HepG2 (cell line): ENCODE measurements around the gene ST3GAL2.

Source experiments
- ADNP ChIP-seq: sonication (generic); formaldehyde crosslinking; IDR thresholded peaks from 2 replicates; pipeline ENCODE4 v1.4.0; 2020; ENCODE audit warnings: missing genetic modification reagents
- EP300 ChIP-seq, 3 experiments: sonication (generic) in 1 of 3; formaldehyde crosslinking in 1 of 3; IDR thresholded peaks; 2 replicates each; pipeline versions ENCODE4 v1.5.1 to v1.6.1; 2011 to 2020; ENCODE audit warnings: low read depth in 2 of 3, low read length in 2 of 3, borderline replicate concordance in 1 of 3, improper control_type of control experiment in 1 of 3, mild to moderate bottlenecking in 1 of 3, missing genetic modification reagents in 1 of 3, moderate library complexity in 1 of 3
- FOXK1 ChIP-seq: sonication (generic); formaldehyde crosslinking; IDR thresholded peaks from 2 replicates; pipeline ENCODE4 v1.4.0; 2020; ENCODE audit warnings: low read depth, missing genetic modification reagents, borderline replicate concordance
- POLR2A ChIP-seq, 2 experiments: IDR thresholded peaks; 2 replicates each; pipeline ENCODE4 v1.6.1; 2011; ENCODE audit warnings: low read depth in 2 of 2, low read length in 2 of 2, mild to moderate bottlenecking in 1 of 2, moderate library complexity in 1 of 2; ENCODE audit not compliant: insufficient read depth in 1 of 2
- SETDB1 ChIP-seq: sonication (generic); formaldehyde crosslinking; IDR thresholded peaks from 2 replicates; pipeline ENCODE4 v1.5.1; 2020; ENCODE audit warnings: missing genetic modification reagents, mild to moderate bottlenecking, borderline replicate concordance
- ZNF513 ChIP-seq: sonication (generic); formaldehyde crosslinking; conservative IDR thresholded peaks from 2 replicates; pipeline ENCODE4 v1.5.0; 2020; ENCODE audit warnings: missing genetic modification reagents
- ZNF766 ChIP-seq: sonication (generic); formaldehyde crosslinking; IDR thresholded peaks from 2 replicates; pipeline ENCODE4 v1.5.0; 2020; ENCODE audit warnings: missing genetic modification reagents, borderline replicate concordance
- TF ChIP-seq, protein P1 (sequence below): sonication (generic); formaldehyde crosslinking; IDR thresholded peaks from 2 replicates; pipeline ENCODE4 v1.5.0; 2020; ENCODE audit warnings: missing genetic modification reagents
- TF ChIP-seq, protein P2 (sequence below): sonication (generic); formaldehyde crosslinking; IDR thresholded peaks from 2 replicates; pipeline ENCODE4 v1.4.0; 2020; ENCODE audit warnings: missing genetic modification reagents
- TF ChIP-seq, protein P3 (sequence below): sonication (generic); formaldehyde crosslinking; IDR thresholded peaks from 2 replicates; pipeline ENCODE4 v1.4.0; 2020; ENCODE audit warnings: missing genetic modification reagents
- TF ChIP-seq, protein P4 (sequence below): sonication (generic); formaldehyde crosslinking; IDR thresholded peaks from 2 replicates; pipeline ENCODE4 v1.5.0; 2020; ENCODE audit warnings: mild to moderate bottlenecking, missing genetic modification reagents, moderate library complexity
- TF ChIP-seq, protein P5 (sequence below), 2 experiments: IDR thresholded peaks; 2 replicates each; pipeline ENCODE4 v1.6.1; 2011 to 2012; ENCODE audit warnings: low read length in 2 of 2, borderline replicate concordance in 1 of 2, low read depth in 1 of 2, mild to moderate bottlenecking in 1 of 2, moderate library complexity in 1 of 2

DNA sequence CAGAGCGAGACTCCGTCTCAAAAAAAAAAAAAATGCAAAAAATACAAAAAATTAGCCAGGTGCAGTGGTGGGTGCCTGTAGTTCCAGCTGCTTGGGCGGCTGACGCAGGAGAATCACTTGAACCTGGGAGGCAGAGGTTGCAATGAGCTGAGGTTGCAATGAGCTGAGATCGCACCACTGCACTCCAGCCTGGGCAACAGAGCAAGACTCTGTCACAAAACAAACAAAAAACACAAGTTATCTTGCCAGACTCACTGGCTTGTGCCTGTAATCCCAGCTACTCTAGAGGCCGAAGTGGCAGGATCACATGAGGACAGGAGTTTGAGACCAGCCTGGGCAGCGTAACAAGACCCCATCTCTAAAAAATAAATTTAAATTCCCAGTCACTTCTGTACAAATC, 3.4 kb upstream of the ST3GAL2 start:
- TF ChIP-seq, protein P1, sequence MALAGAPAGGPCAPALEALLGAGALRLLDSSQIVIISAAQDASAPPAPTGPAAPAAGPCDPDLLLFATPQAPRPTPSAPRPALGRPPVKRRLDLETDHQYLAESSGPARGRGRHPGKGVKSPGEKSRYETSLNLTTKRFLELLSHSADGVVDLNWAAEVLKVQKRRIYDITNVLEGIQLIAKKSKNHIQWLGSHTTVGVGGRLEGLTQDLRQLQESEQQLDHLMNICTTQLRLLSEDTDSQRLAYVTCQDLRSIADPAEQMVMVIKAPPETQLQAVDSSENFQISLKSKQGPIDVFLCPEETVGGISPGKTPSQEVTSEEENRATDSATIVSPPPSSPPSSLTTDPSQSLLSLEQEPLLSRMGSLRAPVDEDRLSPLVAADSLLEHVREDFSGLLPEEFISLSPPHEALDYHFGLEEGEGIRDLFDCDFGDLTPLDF, result no peak
- TF ChIP-seq, protein P2, sequence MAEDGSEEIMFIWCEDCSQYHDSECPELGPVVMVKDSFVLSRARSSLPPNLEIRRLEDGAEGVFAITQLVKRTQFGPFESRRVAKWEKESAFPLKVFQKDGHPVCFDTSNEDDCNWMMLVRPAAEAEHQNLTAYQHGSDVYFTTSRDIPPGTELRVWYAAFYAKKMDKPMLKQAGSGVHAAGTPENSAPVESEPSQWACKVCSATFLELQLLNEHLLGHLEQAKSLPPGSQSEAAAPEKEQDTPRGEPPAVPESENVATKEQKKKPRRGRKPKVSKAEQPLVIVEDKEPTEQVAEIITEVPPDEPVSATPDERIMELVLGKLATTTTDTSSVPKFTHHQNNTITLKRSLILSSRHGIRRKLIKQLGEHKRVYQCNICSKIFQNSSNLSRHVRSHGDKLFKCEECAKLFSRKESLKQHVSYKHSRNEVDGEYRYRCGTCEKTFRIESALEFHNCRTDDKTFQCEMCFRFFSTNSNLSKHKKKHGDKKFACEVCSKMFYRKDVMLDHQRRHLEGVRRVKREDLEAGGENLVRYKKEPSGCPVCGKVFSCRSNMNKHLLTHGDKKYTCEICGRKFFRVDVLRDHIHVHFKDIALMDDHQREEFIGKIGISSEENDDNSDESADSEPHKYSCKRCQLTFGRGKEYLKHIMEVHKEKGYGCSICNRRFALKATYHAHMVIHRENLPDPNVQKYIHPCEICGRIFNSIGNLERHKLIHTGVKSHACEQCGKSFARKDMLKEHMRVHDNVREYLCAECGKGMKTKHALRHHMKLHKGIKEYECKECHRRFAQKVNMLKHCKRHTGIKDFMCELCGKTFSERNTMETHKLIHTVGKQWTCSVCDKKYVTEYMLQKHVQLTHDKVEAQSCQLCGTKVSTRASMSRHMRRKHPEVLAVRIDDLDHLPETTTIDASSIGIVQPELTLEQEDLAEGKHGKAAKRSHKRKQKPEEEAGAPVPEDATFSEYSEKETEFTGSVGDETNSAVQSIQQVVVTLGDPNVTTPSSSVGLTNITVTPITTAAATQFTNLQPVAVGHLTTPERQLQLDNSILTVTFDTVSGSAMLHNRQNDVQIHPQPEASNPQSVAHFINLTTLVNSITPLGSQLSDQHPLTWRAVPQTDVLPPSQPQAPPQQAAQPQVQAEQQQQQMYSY (CRISPR knock-in tag), result no peak
- TF ChIP-seq FOXK1 (CRISPR knock-in tag) (no peak), ZNF513 (no peak), ADNP (CRISPR knock-in tag) (no peak), ZNF766 (CRISPR knock-in tag) (no peak), SETDB1 (CRISPR knock-in tag) (no peak), POLR2A (IDR thresholded peaks at IDR 0.05; ENCODE audit: insufficient read depth in 1 of 2, low read depth in 2 of 2, low read length in 2 of 2) (no peak), EP300 (IDR thresholded peaks at IDR 0.05; ENCODE audit: low read depth in 2 of 2, low read length in 2 of 2) (no peak), EP300 (CRISPR knock-in tag; IDR thresholded peaks at IDR 0.05; ENCODE audit: borderline replicate concordance) (no peak)
- TF ChIP-seq, protein P3, sequence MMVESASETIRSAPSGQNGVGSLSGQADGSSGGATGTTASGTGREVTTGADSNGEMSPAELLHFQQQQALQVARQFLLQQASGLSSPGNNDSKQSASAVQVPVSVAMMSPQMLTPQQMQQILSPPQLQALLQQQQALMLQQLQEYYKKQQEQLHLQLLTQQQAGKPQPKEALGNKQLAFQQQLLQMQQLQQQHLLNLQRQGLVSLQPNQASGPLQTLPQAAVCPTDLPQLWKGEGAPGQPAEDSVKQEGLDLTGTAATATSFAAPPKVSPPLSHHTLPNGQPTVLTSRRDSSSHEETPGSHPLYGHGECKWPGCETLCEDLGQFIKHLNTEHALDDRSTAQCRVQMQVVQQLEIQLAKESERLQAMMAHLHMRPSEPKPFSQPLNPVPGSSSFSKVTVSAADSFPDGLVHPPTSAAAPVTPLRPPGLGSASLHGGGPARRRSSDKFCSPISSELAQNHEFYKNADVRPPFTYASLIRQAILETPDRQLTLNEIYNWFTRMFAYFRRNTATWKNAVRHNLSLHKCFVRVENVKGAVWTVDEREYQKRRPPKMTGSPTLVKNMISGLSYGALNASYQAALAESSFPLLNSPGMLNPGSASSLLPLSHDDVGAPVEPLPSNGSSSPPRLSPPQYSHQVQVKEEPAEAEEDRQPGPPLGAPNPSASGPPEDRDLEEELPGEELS (CRISPR knock-in tag), result no peak
- TF ChIP-seq, protein P4, sequence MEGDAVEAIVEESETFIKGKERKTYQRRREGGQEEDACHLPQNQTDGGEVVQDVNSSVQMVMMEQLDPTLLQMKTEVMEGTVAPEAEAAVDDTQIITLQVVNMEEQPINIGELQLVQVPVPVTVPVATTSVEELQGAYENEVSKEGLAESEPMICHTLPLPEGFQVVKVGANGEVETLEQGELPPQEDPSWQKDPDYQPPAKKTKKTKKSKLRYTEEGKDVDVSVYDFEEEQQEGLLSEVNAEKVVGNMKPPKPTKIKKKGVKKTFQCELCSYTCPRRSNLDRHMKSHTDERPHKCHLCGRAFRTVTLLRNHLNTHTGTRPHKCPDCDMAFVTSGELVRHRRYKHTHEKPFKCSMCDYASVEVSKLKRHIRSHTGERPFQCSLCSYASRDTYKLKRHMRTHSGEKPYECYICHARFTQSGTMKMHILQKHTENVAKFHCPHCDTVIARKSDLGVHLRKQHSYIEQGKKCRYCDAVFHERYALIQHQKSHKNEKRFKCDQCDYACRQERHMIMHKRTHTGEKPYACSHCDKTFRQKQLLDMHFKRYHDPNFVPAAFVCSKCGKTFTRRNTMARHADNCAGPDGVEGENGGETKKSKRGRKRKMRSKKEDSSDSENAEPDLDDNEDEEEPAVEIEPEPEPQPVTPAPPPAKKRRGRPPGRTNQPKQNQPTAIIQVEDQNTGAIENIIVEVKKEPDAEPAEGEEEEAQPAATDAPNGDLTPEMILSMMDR (CRISPR knock-in tag), result no peak
- TF ChIP-seq, protein P5, sequence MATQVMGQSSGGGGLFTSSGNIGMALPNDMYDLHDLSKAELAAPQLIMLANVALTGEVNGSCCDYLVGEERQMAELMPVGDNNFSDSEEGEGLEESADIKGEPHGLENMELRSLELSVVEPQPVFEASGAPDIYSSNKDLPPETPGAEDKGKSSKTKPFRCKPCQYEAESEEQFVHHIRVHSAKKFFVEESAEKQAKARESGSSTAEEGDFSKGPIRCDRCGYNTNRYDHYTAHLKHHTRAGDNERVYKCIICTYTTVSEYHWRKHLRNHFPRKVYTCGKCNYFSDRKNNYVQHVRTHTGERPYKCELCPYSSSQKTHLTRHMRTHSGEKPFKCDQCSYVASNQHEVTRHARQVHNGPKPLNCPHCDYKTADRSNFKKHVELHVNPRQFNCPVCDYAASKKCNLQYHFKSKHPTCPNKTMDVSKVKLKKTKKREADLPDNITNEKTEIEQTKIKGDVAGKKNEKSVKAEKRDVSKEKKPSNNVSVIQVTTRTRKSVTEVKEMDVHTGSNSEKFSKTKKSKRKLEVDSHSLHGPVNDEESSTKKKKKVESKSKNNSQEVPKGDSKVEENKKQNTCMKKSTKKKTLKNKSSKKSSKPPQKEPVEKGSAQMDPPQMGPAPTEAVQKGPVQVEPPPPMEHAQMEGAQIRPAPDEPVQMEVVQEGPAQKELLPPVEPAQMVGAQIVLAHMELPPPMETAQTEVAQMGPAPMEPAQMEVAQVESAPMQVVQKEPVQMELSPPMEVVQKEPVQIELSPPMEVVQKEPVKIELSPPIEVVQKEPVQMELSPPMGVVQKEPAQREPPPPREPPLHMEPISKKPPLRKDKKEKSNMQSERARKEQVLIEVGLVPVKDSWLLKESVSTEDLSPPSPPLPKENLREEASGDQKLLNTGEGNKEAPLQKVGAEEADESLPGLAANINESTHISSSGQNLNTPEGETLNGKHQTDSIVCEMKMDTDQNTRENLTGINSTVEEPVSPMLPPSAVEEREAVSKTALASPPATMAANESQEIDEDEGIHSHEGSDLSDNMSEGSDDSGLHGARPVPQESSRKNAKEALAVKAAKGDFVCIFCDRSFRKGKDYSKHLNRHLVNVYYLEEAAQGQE (IDR thresholded peaks at IDR 0.05; ENCODE audit: borderline replicate concordance in 1 of 2, low read depth in 1 of 2, low read length in 2 of 2), result no peak
